Measurements from ENCODE around the gene TBCEL.

- TF ChIP-seq CTCF (IDR thresholded peaks at IDR 0.05; ENCODE audit: insufficient read depth, low read length, poor library complexity, severe bottlenecking), result no peak
- no peak for TF ChIP-seq EZH2phosphoT487 (conservative IDR thresholded peaks at IDR 0.05; ENCODE audit: low read length)
Measured at GRCh38 chr11:121067453-121067852, 43.6 kb downstream of the TBCEL start.

Data from SU-DHL-6 (cell line).